MM.1S (cell line): Measurements from ENCODE around the gene ELK1.
"Not testable (repeated sequence)": the region's sequence is repeated elsewhere in the genome, so short reads cannot be mapped to it uniquely, and the experiment has no call there.

Experiments used
- DNase-seq: peaks from one replicate; pipeline ENCODE4 v3.0.0-alpha.2; 2015
- H2AFZ ChIP-seq: fragments of 300-600 bp; sonication (generic); 2 replicates; pipeline ENCODE4 v1.6.0; 2016; ENCODE audit warnings: antibody characterized with exemption, low read length
- H3F3A ChIP-seq: fragments of 300-600 bp; sonication (generic); 2 replicates; pipeline ENCODE4 v1.6.1; 2016; ENCODE audit warnings: mild to moderate bottlenecking, antibody characterized with exemption, low read length, moderate library complexity, mixed read lengths; ENCODE audit not compliant: insufficient read depth
- H3K27ac ChIP-seq: fragments of 300-600 bp; sonication (generic); 2 replicates; pipeline ENCODE4 v1.5.1; 2016; ENCODE audit warnings: mild to moderate bottlenecking, low read length
- H3K27me3 ChIP-seq: fragments of 300-600 bp; sonication (generic); replicated peaks from 2 replicates; pipeline ENCODE4 v1.6.0; 2016; ENCODE audit warnings: low read length; ENCODE audit not compliant: insufficient read depth
- H3K36me3 ChIP-seq: fragments of 300-600 bp; sonication (generic); replicated peaks from 2 replicates; pipeline ENCODE4 v1.6.1; 2016; ENCODE audit warnings: mild to moderate bottlenecking, low read length, mixed read lengths; ENCODE audit not compliant: insufficient read depth
- H3K4me1 ChIP-seq: fragments of 300-600 bp; sonication (generic); 2 replicates; pipeline ENCODE4 v1.6.1; 2016; ENCODE audit warnings: low read length, mixed read lengths
- H3K4me2 ChIP-seq: fragments of 300-600 bp; sonication (generic); 2 replicates; pipeline ENCODE4 v1.6.0; 2016; ENCODE audit warnings: low read depth, low read length
- H3K4me3 ChIP-seq: fragments of 300-600 bp; sonication (generic); 2 replicates; pipeline ENCODE4 v1.5.1; 2016; ENCODE audit warnings: low read length, mixed read lengths
- H3K79me2 ChIP-seq: fragments of 300-600 bp; sonication (generic); 2 replicates; pipeline ENCODE4 v1.6.1; 2016; ENCODE audit warnings: mixed run types, low read length, mixed read lengths
- H3K9ac ChIP-seq: fragments of 300-600 bp; sonication (generic); 2 replicates; pipeline ENCODE4 v1.6.1; 2016; ENCODE audit warnings: low read length, mixed read lengths
- H3K9me2 ChIP-seq: fragments of 300-600 bp; sonication (generic); replicated peaks from 2 replicates; pipeline ENCODE4 v1.6.1; 2016; ENCODE audit warnings: mild to moderate bottlenecking, low read length, mixed read lengths; ENCODE audit not compliant: insufficient read depth
- H3K9me3 ChIP-seq: fragments of 300-600 bp; sonication (generic); replicated peaks from 2 replicates; pipeline ENCODE4 v1.6.1; 2016; ENCODE audit warnings: mild to moderate bottlenecking, low read length, mixed read lengths; ENCODE audit not compliant: insufficient read depth
- H4K20me1 ChIP-seq: fragments of 300-600 bp; sonication (generic); 2 replicates; pipeline ENCODE4 v1.6.1; 2016; ENCODE audit warnings: mild to moderate bottlenecking, low read length, moderate library complexity, mixed read lengths; ENCODE audit not compliant: insufficient read depth
- EZH2 ChIP-seq: fragments of 300-600 bp; sonication (generic); optimal IDR thresholded peaks from 2 replicates; pipeline ENCODE3; 2017; ENCODE audit warnings: low read depth, mild to moderate bottlenecking, antibody characterized with exemption, low read length, mixed read lengths
- EZH2phosphoT487 ChIP-seq: fragments of 300-600 bp; sonication (generic); IDR thresholded peaks from 2 replicates; pipeline ENCODE4 v1.6.1; 2018; ENCODE audit warnings: antibody characterized with exemption, low read length
- TF ChIP-seq, protein P1 (sequence below): fragments of 300-600 bp; sonication (generic); IDR thresholded peaks from 2 replicates; pipeline ENCODE4 v1.5.1; 2016; ENCODE audit warnings: antibody characterized with exemption, low read length, mixed read lengths

The ELK1 gene

DNA sequence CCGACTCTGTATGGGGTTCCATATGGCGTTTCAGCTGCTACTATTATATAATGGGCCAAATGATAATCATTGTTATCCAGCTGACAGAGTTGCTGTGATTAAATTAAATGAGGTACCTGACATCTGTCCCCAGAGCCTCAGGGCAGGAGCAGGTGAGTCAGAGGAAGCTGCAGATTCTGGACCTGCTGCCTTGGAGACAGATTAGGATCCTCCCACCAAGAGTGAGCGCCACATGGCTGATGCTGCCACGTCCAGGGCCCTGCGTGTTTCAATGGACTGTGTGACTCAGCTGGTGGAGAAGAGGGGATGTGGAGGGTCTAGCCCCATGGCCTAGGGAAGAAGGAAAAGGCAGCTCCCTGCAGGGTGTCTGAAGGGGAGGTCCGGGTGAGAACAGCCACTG is 36.9 kb upstream of the ELK1 start:
- H4K20me1 ChIP-seq: no peaks in the 10 kb centered on the region
- H3K4me2 ChIP-seq: no peak overlapping the region
- H2AFZ ChIP-seq: no peak overlapping the region
- H3K9me2 ChIP-seq: no peaks in the 10 kb centered on the region
- H3K79me2 ChIP-seq: no peaks in the 10 kb centered on the region
- DNase-seq: no peak
- no peaks in the 10 kb centered on the region for H3F3A ChIP-seq
- no peaks in the 10 kb centered on the region for H3K9me3 ChIP-seq
- no peak overlapping the region for H3K9ac ChIP-seq
- H3K27ac ChIP-seq: no peak overlapping the region
- TF ChIP-seq, protein P1, sequence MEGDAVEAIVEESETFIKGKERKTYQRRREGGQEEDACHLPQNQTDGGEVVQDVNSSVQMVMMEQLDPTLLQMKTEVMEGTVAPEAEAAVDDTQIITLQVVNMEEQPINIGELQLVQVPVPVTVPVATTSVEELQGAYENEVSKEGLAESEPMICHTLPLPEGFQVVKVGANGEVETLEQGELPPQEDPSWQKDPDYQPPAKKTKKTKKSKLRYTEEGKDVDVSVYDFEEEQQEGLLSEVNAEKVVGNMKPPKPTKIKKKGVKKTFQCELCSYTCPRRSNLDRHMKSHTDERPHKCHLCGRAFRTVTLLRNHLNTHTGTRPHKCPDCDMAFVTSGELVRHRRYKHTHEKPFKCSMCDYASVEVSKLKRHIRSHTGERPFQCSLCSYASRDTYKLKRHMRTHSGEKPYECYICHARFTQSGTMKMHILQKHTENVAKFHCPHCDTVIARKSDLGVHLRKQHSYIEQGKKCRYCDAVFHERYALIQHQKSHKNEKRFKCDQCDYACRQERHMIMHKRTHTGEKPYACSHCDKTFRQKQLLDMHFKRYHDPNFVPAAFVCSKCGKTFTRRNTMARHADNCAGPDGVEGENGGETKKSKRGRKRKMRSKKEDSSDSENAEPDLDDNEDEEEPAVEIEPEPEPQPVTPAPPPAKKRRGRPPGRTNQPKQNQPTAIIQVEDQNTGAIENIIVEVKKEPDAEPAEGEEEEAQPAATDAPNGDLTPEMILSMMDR: no peak
- TF ChIP-seq EZH2 (no peak), EZH2phosphoT487 (no peak)
- no peaks in the 10 kb centered on the region for H3K27me3 ChIP-seq
- no peak overlapping the region for H3K4me3 ChIP-seq
- no peaks in the 10 kb centered on the region for H3K36me3 ChIP-seq
- H3K4me1 ChIP-seq: peaks cover 7% of the 10 kb centered on the region

DNA sequence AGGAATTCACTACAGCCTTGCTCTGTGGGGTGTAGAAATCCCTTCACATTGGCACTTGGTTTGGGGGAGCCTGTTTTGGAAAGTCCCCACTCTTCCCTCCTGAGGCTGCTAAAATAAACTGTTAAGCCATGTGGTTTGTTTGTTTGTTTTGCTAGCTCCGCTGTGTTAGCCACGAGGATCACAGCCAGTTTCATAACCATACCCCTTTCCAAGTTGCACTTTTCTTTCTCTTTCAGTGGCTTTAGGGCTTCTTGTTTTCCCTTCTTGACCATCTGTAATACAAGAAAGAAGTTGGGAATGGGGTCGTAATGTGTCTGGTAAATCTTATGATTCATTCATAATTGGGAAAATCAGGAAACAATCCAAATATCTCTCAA is 33.5 kb upstream of the ELK1 start:
- no peak overlapping the region for H3K27ac ChIP-seq
- H3K36me3 ChIP-seq: no peaks in the 10 kb centered on the region
- H3K27me3 ChIP-seq: no peaks in the 10 kb centered on the region
- H2AFZ ChIP-seq: no peak overlapping the region
- peak; percentile 51 for DNase-seq
- no peaks in the 10 kb centered on the region for H3F3A ChIP-seq
- H3K9me3 ChIP-seq: no peaks in the 10 kb centered on the region
- H3K9me2 ChIP-seq: no peaks in the 10 kb centered on the region
- no peak overlapping the region for H3K9ac ChIP-seq
- H3K4me1 ChIP-seq: peaks cover 7% of the 10 kb centered on the region
- H3K4me3 ChIP-seq: no peak overlapping the region
- TF ChIP-seq EZH2phosphoT487: no peak
- TF ChIP-seq, protein P1: no peak
- no peak for TF ChIP-seq EZH2
- no peaks in the 10 kb centered on the region for H4K20me1 ChIP-seq
- no peaks in the 10 kb centered on the region for H3K79me2 ChIP-seq
- H3K4me2 ChIP-seq: peak overlapping the region; percentile 46; the same call in 1 of the 2 replicates

DNA sequence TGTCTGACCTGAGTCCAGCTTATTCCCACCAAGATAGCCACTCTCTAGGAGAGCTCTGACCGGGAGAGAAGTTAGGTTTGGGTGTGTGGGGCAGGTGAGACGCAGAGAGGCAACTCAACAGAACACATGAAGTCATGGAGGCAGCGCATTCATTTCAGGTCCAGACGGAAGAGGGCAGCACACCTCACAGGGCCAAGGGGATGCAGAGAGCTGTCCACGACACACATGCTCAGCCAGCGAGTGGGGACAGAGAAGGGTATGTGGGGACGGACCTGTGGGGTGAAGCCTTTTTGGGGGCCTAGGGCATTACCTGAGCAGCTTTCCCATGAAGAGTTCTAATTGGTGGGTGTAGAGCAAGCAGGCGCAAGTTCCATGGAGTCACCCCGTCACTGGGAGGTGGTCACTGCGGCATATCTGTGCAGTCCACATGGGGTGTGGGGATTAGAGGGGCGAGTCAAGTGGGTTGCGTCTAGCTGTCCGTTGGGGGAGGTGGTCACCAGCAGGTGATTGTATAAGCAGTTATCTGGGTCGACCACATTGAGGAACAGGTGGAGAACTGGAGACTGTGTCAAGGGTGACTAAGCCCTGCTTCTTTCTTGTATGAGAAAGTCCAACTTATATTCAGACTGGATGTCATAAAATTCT is 32.9 kb upstream of the ELK1 start:
- H2AFZ ChIP-seq: no peak overlapping the region
- TF ChIP-seq, protein P1: no peak
- TF ChIP-seq EZH2: no peak
- no peak for TF ChIP-seq EZH2phosphoT487
- H3K4me3 ChIP-seq: no peak overlapping the region
- H3K27ac ChIP-seq: no peak overlapping the region
- H3K79me2 ChIP-seq: no peaks in the 10 kb centered on the region
- H3F3A ChIP-seq: no peaks in the 10 kb centered on the region
- peak overlapping the region; percentile 46; the same call in 1 of the 2 replicates for H3K4me2 ChIP-seq
- DNase-seq: no peak
- peaks cover 7% of the 10 kb centered on the region for H3K4me1 ChIP-seq
- no peaks in the 10 kb centered on the region for H3K27me3 ChIP-seq
- H4K20me1 ChIP-seq: no peaks in the 10 kb centered on the region
- no peaks in the 10 kb centered on the region for H3K9me3 ChIP-seq
- no peaks in the 10 kb centered on the region for H3K36me3 ChIP-seq
- H3K9me2 ChIP-seq: no peaks in the 10 kb centered on the region
- no peak overlapping the region for H3K9ac ChIP-seq

DNA sequence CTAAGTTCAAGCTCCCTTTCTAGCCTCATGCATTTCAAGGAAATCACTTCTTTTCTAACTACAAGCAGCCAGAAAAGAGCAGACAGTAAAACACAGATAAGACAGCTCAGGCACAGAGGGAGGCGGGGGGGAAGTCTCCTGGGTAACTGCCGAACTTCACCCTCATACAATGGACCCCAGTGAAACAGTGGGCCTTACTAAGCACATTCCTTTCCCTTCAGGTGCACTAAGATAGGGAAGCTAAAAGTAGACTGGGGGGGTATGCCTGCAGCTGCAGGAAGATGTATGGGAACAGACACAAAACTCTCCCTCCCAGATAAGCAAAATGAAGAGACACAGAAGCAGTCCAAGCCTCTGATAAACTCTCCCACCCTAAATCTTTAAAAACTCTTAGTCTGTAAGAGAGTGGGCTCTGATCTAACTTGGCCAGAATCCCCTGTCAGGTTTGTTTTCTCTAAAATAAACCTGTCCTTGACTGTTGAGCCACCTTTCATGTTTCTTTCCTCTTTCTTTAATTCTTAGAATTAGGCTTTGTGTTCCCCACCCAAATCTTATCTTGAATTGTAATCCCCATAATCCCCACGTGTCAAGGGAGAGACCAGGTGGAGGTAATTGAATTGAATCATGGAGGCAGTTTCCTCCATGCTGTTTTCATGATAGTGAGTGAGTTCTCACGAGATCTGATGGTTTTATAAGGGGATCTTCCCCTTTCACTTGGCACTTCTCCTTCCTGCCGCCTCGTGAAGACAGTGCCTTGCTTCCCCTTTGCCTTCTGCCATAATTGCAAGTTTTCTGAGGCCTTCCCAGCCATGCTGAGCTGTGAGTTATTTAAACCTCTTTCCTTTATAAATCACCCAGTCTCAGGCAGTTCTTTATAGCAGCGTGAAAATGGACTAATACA is 25.8 kb upstream of the ELK1 start:
- H3K9ac ChIP-seq, H3K79me2 ChIP-seq, H3K4me3 ChIP-seq, H3K27me3 ChIP-seq, H4K20me1 ChIP-seq, H3K36me3 ChIP-seq, DNase-seq, H3K9me3 ChIP-seq, H3F3A ChIP-seq, H3K9me2 ChIP-seq, H3K27ac ChIP-seq, H2AFZ ChIP-seq, H3K4me2 ChIP-seq, H3K4me1 ChIP-seq: not testable (repeated sequence)
